ENCODE data around the gene ADORA1.

ADORA1 gene

DNA sequence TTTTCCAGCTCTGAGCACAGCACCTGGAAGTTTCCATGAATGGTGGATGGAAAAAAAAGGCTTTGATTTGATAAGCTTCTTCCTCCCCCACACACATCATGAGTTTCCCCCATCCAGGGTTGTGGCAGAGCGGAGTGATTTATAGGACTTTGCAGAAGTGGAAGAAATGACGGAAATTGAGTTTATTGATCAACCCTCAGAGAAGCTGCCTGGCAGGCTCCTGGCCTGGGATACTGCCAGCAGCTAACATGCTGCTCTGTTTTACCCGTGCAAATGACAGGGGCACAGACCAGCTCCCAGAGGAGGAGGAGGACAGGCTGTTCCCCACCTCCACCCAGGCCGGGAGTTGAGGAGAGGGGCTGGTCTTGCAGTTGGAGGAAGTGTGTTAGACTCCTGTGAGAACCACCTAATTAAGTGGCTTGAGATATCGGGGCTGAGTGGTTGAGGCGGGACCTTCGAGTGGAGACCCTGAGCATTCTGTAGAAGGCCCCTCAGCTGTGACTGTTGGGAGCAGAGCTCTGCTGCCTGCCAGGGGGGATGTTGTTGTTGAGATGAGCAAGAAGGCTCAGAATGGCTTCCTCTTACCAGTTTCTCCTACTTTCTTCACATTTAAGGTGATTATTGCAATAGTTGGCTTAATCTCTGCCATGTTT is 21.8 kb downstream of the ADORA1 start:
- TF ChIP-seq, protein P1, sequence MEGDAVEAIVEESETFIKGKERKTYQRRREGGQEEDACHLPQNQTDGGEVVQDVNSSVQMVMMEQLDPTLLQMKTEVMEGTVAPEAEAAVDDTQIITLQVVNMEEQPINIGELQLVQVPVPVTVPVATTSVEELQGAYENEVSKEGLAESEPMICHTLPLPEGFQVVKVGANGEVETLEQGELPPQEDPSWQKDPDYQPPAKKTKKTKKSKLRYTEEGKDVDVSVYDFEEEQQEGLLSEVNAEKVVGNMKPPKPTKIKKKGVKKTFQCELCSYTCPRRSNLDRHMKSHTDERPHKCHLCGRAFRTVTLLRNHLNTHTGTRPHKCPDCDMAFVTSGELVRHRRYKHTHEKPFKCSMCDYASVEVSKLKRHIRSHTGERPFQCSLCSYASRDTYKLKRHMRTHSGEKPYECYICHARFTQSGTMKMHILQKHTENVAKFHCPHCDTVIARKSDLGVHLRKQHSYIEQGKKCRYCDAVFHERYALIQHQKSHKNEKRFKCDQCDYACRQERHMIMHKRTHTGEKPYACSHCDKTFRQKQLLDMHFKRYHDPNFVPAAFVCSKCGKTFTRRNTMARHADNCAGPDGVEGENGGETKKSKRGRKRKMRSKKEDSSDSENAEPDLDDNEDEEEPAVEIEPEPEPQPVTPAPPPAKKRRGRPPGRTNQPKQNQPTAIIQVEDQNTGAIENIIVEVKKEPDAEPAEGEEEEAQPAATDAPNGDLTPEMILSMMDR (IDR thresholded peaks at IDR 0.05; ENCODE audit: low read depth, low read length): no peak
- DNase-seq (ENCODE audit: extremely low read depth, low read depth): no peak

- DNase-seq (ENCODE audit: extremely low read depth, low read depth): no peak
- TF ChIP-seq, protein P1 (IDR thresholded peaks at IDR 0.05; ENCODE audit: low read depth, low read length): no peak
These were observed 23.2 kb downstream of the ADORA1 start for GRCh38 chr1:203150511-203151297.

DNA sequence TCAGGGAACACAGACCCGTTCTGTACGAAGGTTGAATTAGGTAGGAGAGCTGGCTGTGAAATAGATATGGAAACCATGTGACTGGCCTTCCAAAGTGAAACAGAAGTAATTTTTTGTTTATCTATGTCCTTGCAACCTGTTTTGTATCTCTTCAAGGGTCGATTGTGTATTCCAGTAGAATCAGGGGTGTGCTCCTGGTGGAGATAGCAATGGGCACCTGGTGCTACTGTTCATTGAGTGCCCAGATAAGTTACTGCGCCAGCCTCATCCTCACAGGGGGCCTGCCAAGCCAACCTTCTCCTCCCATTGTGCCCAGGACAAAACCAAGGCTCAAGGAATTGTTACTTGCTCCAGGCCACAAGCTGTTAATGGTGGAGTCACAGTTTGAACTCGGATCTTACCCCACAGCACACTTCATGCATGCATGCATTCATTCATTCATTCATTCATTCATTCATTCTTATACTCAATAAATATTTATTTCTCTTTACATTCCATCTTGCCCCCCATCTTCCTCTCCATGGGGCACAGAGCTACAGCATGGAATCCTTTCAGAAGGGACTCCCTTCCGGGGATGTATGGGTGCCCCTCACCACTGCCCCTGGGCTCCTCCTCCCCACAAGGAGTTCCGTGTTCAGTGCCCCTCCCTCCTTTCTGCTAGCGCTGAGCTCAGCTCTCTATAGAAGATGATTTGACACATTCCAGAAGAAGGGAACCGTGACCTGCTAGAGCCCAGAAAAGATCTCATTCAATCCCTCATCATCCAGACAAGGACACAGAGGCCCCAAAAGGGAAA is 24.0 kb downstream of the ADORA1 start:
- TF ChIP-seq, protein P1 (IDR thresholded peaks at IDR 0.05; ENCODE audit: low read depth, low read length): no peak
- no peak for DNase-seq (ENCODE audit: extremely low read depth, low read depth)

DNA sequence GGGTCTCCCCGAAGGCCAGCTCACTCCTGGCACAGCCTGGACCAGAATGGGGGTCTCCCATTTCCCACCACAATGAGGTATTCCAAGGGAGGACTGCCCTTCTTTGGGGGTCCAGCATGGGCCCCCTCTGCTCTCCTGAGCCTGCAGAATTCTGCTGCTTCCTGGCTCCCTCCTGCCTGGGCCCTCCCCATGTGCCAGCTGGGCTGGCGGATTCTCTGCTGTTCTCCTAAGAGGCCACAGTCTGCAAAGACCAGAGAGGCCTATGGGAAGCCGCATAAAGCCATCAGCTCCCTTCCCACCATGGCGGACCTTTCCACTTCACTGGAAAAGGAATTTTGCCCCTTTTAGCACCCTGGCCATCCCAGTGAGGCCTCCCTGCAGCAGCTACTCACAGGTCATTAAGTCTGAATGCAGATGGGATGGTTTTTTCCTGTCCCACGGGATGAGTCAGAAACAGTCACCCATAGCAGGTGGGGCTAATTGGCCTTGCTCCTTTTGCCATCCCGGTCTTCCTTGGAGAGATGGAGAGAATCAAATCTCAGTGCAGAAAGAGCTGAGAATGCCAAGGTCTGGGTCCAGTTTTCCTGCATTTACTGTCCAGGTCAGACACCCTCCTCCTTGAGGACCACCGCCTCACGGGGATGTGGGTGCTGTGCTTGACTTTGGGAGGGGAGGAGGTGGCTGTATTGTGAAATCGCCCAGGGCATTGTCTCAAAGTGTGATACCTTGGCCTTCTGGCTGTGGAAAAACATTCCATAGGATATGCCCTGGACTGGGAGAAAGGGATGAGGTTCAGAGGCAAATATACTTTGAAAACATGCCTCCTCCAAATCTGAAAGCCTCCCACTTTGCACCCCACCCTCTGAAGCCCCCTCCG is 24.9 kb downstream of the ADORA1 start:
- DNase-seq (ENCODE audit: extremely low read depth, low read depth): no peak
- TF ChIP-seq, protein P1 (IDR thresholded peaks at IDR 0.05; ENCODE audit: low read depth, low read length): no peak

DNA sequence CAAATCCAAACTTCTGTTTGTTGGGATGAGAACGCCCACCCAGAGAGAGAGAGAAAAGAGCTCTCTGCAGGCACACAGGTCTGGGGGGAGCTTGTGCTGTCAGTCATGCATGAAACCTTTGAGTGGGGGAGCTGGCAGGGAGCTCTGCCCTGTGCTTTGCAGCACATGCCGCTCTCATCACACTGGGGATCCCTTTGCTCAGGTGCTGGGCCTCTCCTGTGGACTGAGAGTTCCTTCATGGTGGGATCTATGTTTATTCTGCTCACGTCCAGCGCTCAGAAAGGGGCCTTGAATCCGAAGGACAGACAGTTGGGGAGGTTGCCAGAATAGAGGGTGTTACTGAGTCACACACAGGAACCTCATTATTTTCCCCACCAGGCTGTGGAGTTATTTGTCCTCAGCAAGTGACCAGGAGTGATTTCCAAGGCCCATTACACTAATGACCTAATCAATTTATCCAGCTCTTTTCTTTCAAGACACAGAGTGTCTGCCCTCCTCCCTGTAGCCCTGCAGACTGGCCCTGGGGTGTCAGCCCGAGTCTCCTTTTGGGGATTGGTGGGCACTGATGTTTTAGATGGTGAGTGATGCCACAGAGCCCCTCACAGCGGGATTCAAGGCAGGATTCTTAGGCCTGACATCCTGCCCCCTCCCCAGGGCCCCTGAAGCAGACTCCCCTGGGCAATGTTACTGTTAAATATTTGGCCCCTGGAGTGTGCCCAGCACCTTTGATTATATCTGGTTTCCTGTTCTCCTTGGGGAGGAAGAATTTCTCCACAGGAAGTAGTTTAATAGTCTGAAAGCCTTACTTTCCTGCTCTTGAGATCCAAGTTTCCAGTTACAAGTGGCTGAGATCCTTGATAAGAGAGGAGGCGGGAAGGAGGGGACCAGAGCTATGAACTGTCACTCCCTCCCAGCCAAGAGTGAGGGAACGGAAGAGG is 25.8 kb downstream of the ADORA1 start:
- TF ChIP-seq, protein P1 (IDR thresholded peaks at IDR 0.05; ENCODE audit: low read depth, low read length): no peak
- DNase-seq (ENCODE audit: extremely low read depth, low read depth): no peak

Data from AG09319 (cell line).